ENCODE results near the gene LRRC61. TPM values are rescaled to one million over a fixed set of nuclear protein-coding genes. Genes with fewer than 3 reads are reported as not detected.

LRRC61 gene
- total RNA-seq, 2 experiments from 2014 or later: 23.5 to 26.1 TPM

GRCh38 chr7:150317748-150318444 lies 5.3 kb upstream of the LRRC61 start:
- H3K4me3 Mint-ChIP-seq: no peak overlapping the region
- H3K36me3 Mint-ChIP-seq: peaks cover 26% of the 10 kb centered on the region
- no peaks in the 10 kb centered on the region for H3K9me3 Mint-ChIP-seq
- no peaks in the 10 kb centered on the region for H3K27me3 Mint-ChIP-seq
- H3K27ac Mint-ChIP-seq: no peak overlapping the region
- DNase-seq: no peak
- peaks cover 19% of the 10 kb centered on the region for H3K4me1 Mint-ChIP-seq

- Mint-ChIP-seq H3K36me3 (peaks cover 51% of the 10 kb centered on the region), H3K27me3 (no peaks in the 10 kb centered on the region), H3K4me3 (peak overlapping the region; percentile 96), H3K4me1 (peaks cover 42% of the 10 kb centered on the region), H3K27ac (peak overlapping the region; percentile 100), H3K9me3 (no peaks in the 10 kb centered on the region)
- no peak for DNase-seq
These were observed 1.4 kb upstream of the LRRC61 start for GRCh38 chr7:150321788-150322113.

GRCh38 chr7:150322114-150322832 lies 882 bp upstream of the LRRC61 start:
- Mint-ChIP-seq H3K4me1 (peaks cover 45% of the 10 kb centered on the region), H3K27me3 (no peaks in the 10 kb centered on the region), H3K36me3 (peaks cover 55% of the 10 kb centered on the region), H3K9me3 (no peaks in the 10 kb centered on the region), H3K27ac (peak overlapping the region; percentile 100), H3K4me3 (peak overlapping the region; percentile 96)
- peak; percentile 67 for DNase-seq

DNA sequence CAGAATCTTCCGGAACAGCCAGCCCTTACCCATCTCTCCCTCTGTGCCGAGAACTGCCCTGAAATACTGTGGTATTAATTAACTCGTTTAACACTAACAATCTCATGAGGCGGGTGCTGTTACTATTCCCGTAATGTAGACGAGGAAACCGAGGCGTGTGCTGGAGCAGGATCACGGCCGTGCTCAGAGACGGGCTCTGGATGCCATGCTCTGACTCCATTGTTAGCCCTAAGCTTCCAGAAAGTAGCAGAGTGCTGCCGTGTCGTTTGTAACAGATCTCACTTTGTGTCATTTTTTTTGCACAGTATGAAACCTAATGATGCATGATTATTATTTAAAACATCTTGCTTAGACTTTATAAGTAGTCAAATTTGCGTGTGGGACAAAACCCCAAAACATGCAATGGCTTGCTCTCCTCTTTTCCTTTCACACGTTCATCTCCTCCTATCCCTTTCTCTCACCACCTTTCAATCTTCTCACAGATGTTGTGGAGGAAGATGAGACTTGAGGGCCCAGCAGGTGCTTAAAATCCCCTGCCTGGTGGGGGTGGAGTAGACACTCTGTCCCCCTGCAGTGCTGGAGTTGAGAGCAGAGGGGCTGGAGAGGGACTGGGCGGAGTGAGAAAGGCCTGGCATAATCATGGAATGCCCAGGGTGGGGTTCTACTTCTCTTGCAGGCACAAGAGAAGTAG lies 672 bp downstream of the LRRC61 start:
- Mint-ChIP-seq H3K27me3 (no peaks in the 10 kb centered on the region), H3K4me1 (peaks cover 45% of the 10 kb centered on the region), H3K27ac (peak overlapping the region; percentile 97), H3K4me3 (peak overlapping the region; percentile 96), H3K9me3 (no peaks in the 10 kb centered on the region), H3K36me3 (peaks cover 52% of the 10 kb centered on the region)
- DNase-seq: no peak

- DNase-seq: no peak
- H3K27ac Mint-ChIP-seq: peak overlapping the region; percentile 97
- peaks cover 52% of the 10 kb centered on the region for H3K36me3 Mint-ChIP-seq
- no peaks in the 10 kb centered on the region for H3K27me3 Mint-ChIP-seq
- H3K9me3 Mint-ChIP-seq: no peaks in the 10 kb centered on the region
- H3K4me3 Mint-ChIP-seq: peak overlapping the region; percentile 96
- peaks cover 45% of the 10 kb centered on the region for H3K4me1 Mint-ChIP-seq
These were observed 1.3 kb downstream of the LRRC61 start for GRCh38 chr7:150324373-150324961.

- Mint-ChIP-seq H3K27ac (peak overlapping the region; percentile 6), H3K4me1 (peaks cover 45% of the 10 kb centered on the region), H3K9me3 (no peaks in the 10 kb centered on the region), H3K4me3 (peak overlapping the region; percentile 96), H3K36me3 (peaks cover 52% of the 10 kb centered on the region), H3K27me3 (no peaks in the 10 kb centered on the region)
- no peak for DNase-seq
These were observed 2.0 kb downstream of the LRRC61 start for GRCh38 chr7:150325110-150325611.

- H3K27ac Mint-ChIP-seq: no peak overlapping the region
- H3K36me3 Mint-ChIP-seq: peaks cover 50% of the 10 kb centered on the region
- no peak overlapping the region for H3K4me3 Mint-ChIP-seq
- DNase-seq: no peak
- H3K9me3 Mint-ChIP-seq: no peaks in the 10 kb centered on the region
- H3K4me1 Mint-ChIP-seq: peaks cover 42% of the 10 kb centered on the region
- H3K27me3 Mint-ChIP-seq: no peaks in the 10 kb centered on the region
These were observed 2.7 kb downstream of the LRRC61 start for GRCh38 chr7:150325901-150326300.

DNA sequence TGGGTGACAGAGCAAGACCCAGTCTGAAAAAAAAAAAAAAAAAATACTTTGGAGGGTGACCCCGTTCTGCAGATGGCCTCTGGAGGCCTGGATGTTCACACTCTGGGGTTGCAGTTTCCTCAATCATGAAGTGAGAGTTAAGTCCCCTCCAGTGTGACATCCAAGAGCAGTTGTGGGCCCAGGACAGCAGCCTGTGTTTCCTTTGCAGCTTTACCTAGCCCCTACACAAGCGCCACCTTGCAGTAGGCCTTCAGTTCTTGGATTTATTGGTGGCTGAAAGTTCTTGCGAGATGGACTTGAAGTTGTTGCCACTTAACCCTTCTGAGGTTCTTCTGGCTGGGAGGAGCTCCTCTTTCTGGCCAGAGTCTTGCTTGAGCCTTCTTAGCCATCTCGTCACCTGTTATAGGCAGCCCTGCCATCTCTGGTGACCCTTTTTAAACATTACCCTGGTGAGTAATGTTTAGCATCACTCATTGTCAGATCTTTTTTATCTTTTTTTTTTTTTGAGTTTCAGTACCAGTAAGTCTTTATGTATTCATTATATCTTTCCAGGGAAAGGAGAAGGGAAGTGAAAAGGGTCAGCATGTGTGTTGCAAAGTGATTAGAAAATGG lies 3.6 kb downstream of the LRRC61 start:
- Mint-ChIP-seq H3K27ac (no peak overlapping the region), H3K27me3 (no peaks in the 10 kb centered on the region), H3K9me3 (no peaks in the 10 kb centered on the region), H3K36me3 (peaks cover 44% of the 10 kb centered on the region), H3K4me1 (peaks cover 34% of the 10 kb centered on the region), H3K4me3 (no peak overlapping the region)
- DNase-seq: no peak

GRCh38 chr7:150327308-150327707 lies 4.2 kb downstream of the LRRC61 start:
- Mint-ChIP-seq H3K9me3 (no peaks in the 10 kb centered on the region), H3K27me3 (no peaks in the 10 kb centered on the region), H3K4me1 (peaks cover 28% of the 10 kb centered on the region), H3K4me3 (no peak overlapping the region), H3K36me3 (peaks cover 39% of the 10 kb centered on the region), H3K27ac (no peak overlapping the region)
- no peak for DNase-seq

- Mint-ChIP-seq H3K4me1 (peaks cover 20% of the 10 kb centered on the region), H3K27me3 (no peaks in the 10 kb centered on the region), H3K4me3 (no peak overlapping the region), H3K9me3 (no peaks in the 10 kb centered on the region), H3K36me3 (peaks cover 28% of the 10 kb centered on the region), H3K27ac (no peak overlapping the region)
- no peak for DNase-seq
These were observed 6.4 kb downstream of the LRRC61 start for GRCh38 chr7:150329331-150330120.

GRCh38 chr7:150330211-150330885 lies 7.2 kb downstream of the LRRC61 start:
- Mint-ChIP-seq H3K4me3 (no peak overlapping the region), H3K36me3 (peaks cover 20% of the 10 kb centered on the region), H3K27me3 (no peaks in the 10 kb centered on the region), H3K9me3 (no peaks in the 10 kb centered on the region), H3K4me1 (peaks cover 12% of the 10 kb centered on the region), H3K27ac (no peak overlapping the region)
- no peak for DNase-seq

GRCh38 chr7:150332852-150333635 lies 9.9 kb downstream of the LRRC61 start:
- Mint-ChIP-seq H3K36me3 (peaks cover 6% of the 10 kb centered on the region), H3K4me1 (no peaks in the 10 kb centered on the region), H3K27ac (no peak overlapping the region), H3K4me3 (no peak overlapping the region), H3K27me3 (no peaks in the 10 kb centered on the region), H3K9me3 (no peaks in the 10 kb centered on the region)
- no peak for DNase-seq

- Mint-ChIP-seq H3K4me1 (no peaks in the 10 kb centered on the region), H3K36me3 (peaks cover 6% of the 10 kb centered on the region), H3K9me3 (no peaks in the 10 kb centered on the region), H3K4me3 (no peak overlapping the region), H3K27me3 (no peaks in the 10 kb centered on the region), H3K27ac (no peak overlapping the region)
- DNase-seq: no peak
These were observed 10.5 kb downstream of the LRRC61 start for GRCh38 chr7:150333659-150334058.

Measured in activated naive CD8-positive, alpha-beta T cell treated with anti-CD3 and anti-CD28 coated beads for 36 hours (primary cell).